GM18502 (cell line): ENCODE measurements around the gene ALKBH3.

ENCODE experiments used
- ATAC-seq: cut with Tn5 transposase; IDR thresholded peaks from one replicate; pipeline ENCODE4 v1.9.1; 2021; ENCODE audit warnings: mild to moderate bottlenecking; ENCODE audit not compliant: unreplicated experiment, poor library complexity

Gene ALKBH3

DNA sequence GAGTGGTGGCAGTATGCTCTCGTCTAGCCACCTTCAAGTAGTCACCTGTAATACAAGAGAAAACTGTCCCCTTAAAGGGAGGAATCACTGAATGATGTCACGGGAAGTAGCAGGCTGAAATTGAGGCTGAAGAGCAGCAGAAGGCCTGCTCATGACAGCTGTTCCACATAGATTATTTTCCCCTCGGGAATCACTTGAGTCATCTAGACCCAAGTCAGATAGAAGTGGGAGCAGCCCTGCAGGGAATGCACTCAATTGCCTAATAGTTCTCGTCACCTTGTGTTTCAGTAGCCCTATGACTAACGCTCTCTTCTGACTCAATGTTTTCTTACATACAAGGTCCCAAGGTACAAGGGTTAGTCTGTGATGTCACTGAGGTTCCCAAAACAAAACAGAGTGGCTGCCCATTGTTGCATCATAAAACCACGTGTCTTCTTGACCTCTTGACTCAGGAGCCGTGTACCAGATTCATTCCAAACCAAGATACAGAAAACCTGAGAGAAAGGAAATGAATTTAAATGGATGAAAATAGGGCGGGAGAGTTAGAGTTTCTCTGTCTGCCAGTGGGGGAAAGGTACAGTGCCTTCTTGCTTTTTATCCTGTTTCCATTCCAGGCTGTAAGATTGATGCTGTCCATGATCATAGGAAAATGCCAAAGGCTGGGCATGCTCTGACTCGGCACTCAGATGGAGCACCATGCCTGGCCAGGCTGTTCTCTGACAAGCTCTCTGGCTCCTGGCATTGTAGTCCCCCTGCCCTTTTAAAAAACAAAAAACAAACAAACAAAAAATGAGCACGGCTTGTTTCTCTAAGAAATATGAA, 40.2 kb downstream of the ALKBH3 start:
- ATAC-seq = peak; percentile 65

DNA sequence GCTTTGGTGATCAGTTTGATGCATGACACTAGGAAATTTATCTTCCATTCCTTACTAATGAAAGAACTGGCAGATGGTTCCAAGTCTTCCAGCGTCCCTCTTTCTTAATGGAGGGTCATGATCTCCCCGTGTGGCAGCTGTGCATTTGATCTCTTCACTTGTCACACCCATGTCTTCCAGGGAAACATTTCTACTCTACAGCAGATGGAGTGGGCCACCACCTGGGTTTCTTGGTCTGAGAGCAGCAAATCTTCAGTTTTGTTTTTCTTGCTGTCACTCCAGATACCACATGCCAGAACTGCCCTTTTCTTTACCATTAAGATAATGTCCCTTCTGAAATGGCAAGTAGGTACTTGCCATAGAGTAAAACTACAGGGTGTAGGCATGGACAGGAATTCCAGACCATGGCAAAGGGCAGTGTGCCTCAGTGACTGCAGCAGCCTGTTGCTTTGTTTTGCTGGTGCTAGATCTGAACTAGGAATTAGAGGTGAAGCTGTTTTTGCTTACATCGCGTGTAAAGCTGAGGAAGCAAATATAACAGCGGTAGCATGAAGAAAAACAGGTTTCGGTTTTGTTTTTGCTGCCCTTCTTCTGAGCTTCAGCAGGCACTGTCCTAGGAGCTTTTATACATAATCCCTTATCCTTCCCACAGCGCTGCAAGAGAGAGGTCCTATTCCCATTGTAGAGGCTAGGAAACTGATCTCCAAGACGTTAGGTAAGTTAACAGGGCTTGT, 41.1 kb downstream of the ALKBH3 start:
- ATAC-seq = peak; percentile 62

DNA sequence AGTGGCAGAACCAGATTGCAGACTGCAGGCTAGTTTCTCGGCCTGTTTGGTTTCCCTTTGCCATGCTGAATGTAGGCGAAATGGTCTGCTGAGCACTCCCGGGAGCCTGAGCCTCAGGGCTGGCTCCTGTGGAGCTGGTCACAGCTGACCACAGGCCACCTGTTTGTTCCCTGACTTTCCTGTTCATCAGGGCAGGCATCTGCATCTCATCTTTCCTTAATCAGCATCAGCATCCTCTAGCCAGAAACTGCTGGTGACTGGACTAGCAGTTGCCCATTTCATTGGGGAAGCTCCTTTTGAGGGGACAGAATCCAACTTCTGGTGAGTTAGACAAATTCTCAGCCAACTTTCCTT, 41.6 kb downstream of the ALKBH3 start:
- peak; percentile 11 for ATAC-seq

DNA sequence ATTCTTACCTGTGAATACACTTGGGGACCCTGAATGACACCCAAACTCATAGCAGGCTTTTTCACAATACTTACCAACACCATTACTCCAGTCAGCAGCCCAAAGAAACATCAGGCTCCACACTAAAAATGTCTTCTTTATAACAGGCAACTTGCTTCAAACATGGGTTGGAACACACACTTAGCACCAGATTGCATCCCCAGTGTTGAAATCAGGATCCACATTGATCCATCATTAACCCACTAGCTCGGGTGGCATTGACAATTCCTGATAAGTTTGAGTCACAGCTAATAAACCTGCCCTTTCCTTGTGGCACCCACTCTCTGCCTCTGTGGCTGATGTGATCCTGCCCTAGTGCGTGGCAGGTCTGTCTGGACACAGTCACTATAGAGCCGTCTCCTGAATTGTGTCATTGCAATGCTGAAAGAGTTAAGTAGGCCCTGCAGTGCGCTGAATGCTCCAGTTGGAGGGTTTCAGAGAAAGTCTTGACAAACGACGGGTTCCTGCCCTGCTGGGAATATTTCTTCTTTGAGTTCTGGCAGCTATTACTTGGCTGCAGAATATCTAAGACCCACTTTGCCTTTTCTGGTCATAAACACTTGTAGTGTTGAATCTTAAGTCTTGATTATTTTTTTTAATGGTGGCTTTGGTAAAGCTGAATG, 42.2 kb downstream of the ALKBH3 start:
- ATAC-seq = no peak

DNA sequence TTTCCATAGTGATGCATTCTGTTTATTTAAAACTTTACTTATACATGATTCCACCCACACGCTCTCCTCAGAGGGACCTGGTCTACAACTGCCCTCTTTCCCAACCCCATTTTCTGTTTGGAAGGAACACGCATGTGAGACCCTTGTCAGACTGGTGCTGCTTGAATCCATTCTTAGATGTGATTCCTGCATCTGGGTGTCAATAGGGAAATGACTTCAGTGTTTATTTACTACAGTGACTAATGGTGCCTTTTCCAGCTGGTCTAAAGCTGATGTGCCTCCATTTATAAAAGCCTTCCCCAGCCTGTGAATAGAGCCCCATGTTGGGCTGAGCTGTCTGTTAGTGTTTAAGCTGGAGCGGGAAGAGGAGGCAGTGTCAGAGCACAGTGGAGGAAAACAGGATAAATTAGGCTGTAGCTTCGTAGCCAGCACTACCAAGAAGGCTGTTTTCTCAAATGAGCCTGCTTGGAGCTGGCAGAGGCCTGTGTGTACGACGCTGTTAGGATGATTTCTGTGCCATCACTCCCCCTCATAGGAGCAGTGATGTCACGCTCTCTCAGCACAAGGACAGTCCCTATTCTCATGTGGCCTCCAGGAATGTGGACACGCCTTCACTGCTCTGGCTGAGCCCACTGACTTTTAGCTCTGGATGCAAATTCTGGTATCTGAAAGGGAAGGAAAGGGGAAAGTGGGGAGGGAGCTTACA, 42.9 kb downstream of the ALKBH3 start:
- ATAC-seq = no peak

DNA sequence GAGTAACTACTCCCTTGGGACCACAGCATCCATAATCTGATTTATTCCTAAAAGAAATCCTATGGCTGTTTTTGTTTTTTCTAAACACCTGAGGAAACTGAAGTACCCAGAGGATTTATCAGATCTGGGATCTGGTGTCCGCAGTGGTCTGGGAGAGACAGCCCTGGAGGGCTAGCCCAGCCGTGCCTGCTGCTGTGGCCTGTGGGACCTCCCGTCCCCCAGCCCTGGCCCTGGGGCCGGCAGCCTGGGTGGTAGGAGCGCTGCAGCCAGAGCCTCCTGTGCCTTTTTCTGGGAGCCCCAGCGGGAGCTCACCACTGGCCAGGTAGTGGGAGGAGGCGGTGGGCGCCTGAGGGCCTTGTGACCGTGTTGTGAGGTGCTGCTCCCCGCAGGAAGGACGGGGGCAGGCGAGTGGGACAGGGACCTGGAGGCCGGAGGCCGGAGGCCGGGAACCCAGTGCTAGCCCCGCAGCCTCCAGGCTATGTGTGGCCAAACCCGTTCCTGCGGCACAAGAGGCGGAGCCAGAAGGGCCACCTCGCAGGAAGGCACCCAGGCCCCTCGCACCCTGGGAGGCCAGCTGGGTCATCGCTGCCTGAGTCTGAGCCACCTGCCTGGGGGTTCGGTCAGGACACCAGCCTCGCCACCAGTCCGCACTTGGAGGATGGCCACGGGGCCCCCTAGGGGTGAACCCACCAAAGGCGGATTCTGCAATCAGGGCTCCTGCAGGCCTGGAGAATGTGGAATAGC, 43.7 kb downstream of the ALKBH3 start:
- no peak for ATAC-seq

DNA sequence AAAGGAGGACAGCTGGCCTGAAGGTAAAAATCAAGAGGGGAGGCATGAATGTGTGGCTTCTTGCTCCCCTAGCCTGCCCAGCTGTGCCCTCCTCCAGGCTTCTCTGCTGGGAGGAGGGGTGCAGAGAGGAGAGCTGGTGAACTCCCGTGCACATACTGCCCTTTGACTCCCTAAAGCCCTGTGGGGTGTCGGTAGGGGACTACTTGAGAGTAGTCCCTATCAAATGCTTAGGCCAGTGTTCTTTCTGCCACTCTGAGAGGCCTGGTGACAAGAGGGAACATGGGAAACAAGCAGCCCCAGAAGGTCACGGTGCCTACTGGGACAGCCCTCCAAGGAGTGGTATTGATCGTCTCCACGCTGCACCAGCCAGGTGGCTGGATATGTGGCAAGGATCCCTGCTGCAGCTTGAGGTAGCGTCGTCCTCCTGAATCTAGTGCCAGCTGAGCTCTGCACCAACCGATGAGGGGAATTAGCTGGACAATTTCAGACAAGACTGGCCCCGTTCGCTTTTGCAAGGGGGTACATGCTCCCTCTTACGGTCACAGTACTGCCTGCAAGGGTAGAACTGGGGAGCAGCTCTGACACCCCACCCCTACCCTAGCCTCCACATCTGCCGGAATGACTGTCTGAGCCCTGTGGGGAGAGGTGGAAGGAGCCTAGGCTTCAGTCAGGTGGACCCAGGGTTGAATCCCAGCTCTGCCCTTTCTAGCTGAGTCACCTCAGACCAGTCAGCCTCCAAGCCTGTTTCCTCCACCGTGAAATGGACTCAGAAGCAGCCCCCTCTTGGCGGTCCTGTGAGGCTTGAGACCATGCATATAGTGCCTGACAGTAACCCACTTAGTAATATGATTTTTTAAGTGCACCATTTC, 44.7 kb downstream of the ALKBH3 start:
- ATAC-seq = no peak

DNA sequence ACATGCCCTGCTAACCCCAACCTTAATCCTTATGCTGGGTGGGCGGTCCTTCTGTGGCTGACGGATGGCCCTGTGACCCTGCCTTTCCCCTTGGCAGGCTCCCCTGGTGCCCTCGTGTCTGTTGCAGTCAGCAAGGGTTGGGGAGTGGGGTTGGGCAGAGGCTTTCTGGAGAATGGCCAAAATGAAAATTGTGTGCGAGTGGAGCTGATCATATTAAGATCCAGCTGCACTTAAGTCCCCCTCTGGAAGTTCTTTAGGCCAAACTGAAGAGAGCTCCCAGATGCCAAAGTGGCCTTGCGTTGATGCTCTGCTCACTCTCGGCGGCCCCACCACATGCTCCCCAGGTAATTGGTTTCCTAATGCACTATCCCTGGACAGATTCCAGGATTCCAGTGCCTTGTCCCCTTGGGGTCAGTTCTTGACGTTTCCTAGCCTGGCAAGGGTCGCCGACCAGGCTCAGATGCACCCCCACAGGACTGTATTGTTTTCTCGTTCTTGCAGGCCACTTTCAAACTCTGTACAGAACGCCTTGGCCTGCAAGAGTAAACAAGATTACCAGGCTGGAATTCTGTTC, 45.4 kb downstream of the ALKBH3 start:
- ATAC-seq = no peak

DNA sequence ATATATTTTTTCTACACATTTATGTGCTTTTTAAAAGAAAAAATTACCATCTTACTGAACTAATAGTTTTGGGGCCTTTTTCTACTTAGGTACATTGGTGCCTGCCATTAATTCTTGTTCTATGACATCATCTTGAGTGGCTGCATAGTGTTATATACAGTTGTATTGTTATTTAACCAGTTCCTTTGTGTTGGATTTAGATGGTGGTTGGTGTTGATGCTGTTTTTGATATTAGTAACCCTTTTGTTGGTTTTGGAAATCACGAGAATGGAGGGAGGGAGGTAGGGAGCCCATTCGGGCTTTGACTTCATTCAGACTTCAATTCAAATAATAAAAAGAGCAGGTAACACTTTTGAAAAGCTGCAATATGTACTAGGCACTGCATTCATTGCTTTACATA, 46.4 kb downstream of the ALKBH3 start:
- ATAC-seq = no peak

DNA sequence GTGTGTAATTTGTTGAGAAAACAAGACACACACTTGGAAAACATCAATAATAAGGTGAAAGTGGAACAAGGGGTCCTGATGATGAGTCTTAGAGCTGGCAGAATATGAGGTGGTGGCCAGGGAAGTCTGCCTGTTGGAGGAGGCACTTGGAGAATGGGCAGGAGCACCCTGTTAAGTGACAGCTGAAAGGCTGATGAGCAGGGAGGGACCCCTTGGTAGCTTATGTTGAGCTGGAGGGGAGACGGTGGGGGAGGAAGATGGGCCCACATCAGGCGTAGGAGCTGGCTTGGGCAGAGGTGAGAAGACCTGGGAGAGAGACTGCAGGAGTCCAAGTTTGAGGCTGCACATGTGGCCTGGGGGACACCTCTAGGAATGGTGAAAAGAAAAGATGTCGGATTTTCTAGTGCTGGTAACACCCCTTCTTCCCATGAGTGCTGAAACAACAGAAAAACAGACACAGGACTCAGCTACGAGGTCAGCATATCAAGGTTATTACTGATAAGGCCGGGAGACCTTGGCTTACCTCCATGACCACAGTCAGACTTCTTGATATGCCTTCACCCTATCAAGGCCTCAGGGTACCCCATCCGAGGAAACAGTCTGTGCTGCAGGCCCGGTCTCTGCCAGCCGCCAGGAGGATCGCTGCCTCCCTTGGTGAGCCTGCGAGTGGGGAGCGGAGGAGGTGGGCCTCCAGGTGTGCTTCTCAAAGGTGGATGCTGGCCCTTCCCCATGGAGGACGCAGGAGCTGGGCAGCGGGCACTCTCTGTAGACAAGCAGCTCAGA, 47.5 kb downstream of the ALKBH3 start:
- ATAC-seq = no peak

DNA sequence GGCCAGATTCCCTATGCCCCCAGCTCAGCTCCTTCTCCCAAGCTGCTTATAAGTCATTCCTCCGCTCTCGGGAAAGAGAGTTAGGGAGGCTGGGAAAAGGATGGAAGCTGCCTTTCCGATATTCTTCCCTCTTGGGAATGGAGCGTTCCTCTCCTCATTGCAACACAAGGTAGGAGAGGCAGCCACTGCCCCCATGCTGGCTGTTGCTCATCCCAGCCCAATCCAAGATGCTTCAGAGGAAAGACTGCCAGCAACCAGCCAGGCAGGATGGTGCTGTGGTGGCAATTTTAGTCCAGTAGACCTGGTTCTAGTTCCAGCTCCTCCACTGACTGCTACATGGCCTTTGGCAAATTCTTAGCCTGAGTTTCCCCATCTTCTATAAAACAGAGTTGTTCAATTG, 48.1 kb downstream of the ALKBH3 start:
- no peak for ATAC-seq

DNA sequence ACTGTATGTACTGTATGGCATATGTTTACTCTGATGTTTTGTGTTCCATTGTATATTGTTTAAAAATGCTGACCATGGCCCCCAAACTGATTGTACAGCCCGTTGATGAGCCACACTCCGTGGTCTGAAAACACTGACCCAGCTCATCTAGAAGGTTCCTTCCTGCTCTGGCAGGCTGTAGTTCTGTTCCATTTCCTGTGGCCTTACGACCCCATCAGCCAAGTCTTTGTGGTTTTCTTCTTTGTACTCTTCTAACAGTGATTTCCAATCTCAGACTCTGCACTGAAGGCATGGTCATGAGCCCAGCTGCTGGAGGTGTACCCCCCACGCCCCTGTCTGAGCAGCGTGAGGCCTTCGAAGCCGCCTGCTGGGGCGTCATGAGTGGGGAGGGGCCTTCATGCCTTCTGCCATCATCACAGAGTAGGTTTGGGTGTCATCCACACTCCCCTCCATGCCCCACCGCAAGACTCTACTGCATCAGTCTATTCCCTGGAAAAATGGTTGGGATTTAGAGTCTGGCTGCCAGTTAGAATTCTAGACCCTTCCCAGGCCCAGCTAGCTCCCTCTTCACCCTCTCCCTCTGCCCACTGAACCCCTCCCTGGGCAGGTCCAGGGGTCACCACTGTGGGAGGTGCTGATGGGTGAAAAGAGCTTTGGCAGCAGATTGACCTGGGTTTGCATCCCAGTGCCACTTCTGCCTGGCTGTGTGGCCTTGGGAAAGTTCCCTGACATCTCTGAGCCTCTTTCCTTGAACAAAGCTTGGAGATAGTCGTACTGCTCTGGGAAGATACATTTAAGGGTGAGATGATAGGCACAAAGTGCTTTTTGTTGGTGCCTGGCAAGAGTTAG, 50.5 kb downstream of the ALKBH3 start:
- no peak for ATAC-seq

DNA sequence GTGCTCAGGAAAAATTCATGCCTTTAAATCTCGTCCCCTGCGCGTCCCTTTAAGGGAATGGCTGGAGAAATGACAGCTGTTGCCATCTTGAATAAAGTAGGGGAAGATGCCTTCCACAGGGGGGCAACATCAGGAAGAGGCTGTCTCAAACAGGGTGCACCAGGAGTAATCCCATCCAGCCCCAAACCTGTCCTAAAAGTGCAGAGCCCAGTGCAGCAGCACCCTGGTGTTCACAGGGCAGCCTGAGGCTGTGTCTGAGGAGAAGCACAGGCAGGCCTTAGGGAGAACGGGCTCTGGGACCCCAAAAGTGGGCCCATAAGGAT, 51.0 kb downstream of the ALKBH3 start:
- ATAC-seq = no peak

DNA sequence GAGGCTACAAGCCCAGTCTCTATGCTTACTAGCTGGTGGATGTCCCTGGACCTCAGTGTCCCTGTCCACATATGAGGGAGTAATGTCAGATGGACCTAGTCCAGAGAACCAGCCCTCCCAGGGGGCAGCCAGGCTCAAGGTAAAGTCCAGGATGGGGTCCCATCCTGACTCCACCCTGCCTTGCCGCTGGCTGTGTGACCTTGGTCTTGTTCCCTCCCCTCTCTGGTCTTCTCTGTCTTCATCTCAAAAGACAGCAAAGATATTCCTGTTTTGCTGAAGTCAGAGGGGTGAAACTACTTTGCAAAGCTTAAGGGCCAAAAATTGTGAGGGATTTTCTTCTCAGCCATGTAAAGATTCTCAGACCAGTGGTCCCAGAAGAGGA, 52.6 kb downstream of the ALKBH3 start:
- ATAC-seq = no peak

DNA sequence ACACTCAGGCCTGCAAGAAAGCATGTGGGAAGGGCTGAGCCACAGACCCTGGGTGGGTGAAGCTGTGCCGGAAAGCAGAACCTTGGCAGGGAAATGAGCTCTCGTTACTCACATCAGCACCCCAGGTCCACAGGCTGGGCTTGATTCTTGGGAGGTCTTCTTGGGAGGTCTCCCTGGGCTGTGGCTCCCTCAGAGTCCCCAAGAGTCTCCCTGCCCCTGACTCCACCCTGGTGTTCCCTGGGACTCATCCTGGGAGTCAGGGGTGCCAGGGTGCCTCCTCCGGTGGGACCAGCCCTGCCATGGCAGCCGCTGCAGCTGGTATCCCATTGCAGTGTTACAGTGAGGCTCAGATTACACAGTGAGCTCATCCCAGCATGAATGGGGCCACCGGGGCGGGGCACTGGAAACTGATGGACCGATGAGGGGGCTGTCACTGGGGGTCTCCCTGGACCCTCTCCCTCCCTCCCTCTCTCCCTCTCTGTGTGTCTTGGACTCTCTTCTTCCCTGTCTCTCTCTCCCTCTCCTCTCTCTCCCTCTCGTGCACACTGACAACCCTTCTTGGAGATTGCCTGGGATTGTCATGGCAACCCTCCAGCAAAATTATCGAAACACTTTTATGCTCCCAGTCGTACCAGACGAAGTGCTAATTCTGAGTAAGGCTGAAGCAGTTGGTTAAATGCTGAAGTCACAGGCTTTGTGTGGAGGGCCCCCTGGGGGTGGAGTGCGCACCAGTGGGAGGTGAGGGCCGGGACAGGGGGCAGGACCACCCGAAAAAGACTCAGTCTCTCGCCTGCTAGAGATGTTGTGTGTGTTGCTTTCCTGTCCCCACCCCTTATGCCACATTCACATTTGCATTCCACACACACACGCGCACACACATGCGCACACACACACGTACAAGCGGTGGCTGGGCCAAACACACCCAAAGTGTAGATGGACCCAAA, 53.2 kb downstream of the ALKBH3 start:
- no peak for ATAC-seq
